Activated T-cell treated with anti-CD3 and anti-CD28 coated beads, Interleukin-2, amount 50 U/mL, for 4 hours (primary cell): ENCODE data around the gene COL5A2. TPM values are rescaled to one million over a fixed set of nuclear protein-coding genes. Genes with fewer than 3 reads are reported as not detected.

Experiments used
- ATAC-seq, 2 donors: fragments of 200-7000 bp; cut with Tn5 transposase; one replicate each; pipeline ENCODE4 v1.10.0; 2021
- DNase-seq: peaks from one replicate; pipeline ENCODE4 v3.0.0-alpha.2; 2020
- H3K27me3 Mint-ChIP-seq: one replicate; pipeline ENCODE4 v1.8.0; 2021; ENCODE audit warnings: low read depth, mixed read lengths
- H3K36me3 Mint-ChIP-seq: one replicate; pipeline ENCODE4 v1.8.0; 2022; ENCODE audit warnings: mixed read lengths; ENCODE audit not compliant: insufficient read depth
- H3K4me1 Mint-ChIP-seq: one replicate; pipeline ENCODE4 v1.8.0; 2021; ENCODE audit warnings: low read depth, mixed read lengths
- H3K4me3 Mint-ChIP-seq: one replicate; pipeline ENCODE4 v1.8.0; 2021; ENCODE audit warnings: mild to moderate bottlenecking, moderate library complexity, mixed read lengths
- H3K9me3 Mint-ChIP-seq: one replicate; pipeline ENCODE4 v1.8.0; 2021; ENCODE audit warnings: mixed read lengths
- total RNA-seq, 3 donors: library from RNA; stranded (reverse); gene quantifications; one replicate each; pipeline ENCODE4 v1.2.1, GENCODE V29; 2021

The COL5A2 gene
- total RNA-seq, 3 donors from 2014 or later, result 2.1 to 9.5 (median 4.4) TPM

DNA sequence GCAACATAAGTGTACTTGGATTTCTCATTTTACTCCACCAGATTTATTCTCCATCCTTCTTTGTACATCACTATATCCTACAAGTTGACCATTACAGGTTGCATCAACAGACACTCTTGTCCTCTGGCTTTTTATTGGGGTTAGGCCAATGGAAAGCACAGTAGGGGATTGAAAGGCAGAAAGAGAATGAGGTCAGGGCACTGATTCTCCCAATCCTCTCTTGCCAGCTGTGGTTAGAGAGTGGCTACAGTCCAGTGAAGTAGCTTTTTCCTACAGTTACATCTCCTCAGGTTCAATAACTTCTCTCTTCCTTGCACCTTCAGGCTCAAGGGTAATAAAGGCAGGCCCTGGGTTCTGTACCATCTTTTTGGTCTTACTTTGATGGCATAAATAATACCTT lies 20.2 kb upstream of the COL5A2 start:
- H3K27me3 Mint-ChIP-seq, result no peaks in the 10 kb centered on the region
- H3K4me1 Mint-ChIP-seq, result peaks cover 11% of the 10 kb centered on the region
- no peaks in the 10 kb centered on the region for H3K36me3 Mint-ChIP-seq
- H3K9me3 Mint-ChIP-seq, result peaks cover 10% of the 10 kb centered on the region
- H3K4me3 Mint-ChIP-seq, result no peak overlapping the region
- ATAC-seq (no peak), DNase-seq (no peak)

DNA sequence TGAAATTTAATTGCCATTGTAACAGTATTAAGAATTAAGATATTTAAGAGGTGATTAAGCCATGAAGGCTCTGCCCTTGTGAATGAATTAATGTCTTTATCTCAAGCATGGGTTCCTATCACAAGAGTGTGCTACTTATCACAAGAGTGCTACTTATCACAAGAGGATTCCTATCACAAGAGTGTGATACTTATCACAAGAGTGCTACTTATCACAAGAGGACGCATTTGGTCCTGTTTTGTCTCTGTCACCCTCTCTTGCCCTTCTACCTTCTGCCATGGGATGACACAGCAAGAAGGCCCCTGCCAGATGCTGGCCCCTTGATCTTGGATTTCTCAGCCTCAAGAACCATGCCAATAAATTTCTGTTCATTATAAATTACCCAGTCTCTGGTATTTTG lies 13.2 kb upstream of the COL5A2 start:
- DNase-seq (no peak), ATAC-seq (no peak)
- no peaks in the 10 kb centered on the region for H3K27me3 Mint-ChIP-seq
- no peak overlapping the region for H3K4me3 Mint-ChIP-seq
- H3K36me3 Mint-ChIP-seq, result no peaks in the 10 kb centered on the region
- no peaks in the 10 kb centered on the region for H3K4me1 Mint-ChIP-seq
- peaks cover 10% of the 10 kb centered on the region for H3K9me3 Mint-ChIP-seq

DNA sequence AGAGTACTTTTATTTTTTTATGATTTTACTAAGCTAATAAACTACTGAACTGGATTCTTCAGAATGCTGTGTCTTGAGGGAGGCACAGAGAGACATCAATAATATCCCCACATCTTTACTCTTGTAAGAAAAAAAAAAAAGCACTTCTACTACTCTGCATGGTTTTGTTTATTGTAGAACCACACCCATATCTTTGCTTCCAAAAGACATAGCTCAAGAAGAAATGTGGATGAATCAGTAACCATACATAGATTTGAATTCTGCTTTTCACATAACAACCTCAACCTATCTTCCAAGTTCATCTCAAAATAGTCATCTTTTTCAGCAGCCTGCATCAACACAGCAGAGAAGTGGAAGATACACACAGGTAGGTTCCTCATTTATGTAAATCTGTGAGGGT lies 12.2 kb upstream of the COL5A2 start:
- H3K27me3 Mint-ChIP-seq, result no peaks in the 10 kb centered on the region
- DNase-seq, result no peak
- no peaks in the 10 kb centered on the region for H3K4me1 Mint-ChIP-seq
- H3K9me3 Mint-ChIP-seq, result peaks cover 10% of the 10 kb centered on the region
- H3K4me3 Mint-ChIP-seq, result no peak overlapping the region
- no peaks in the 10 kb centered on the region for H3K36me3 Mint-ChIP-seq
- no peak for ATAC-seq

DNA sequence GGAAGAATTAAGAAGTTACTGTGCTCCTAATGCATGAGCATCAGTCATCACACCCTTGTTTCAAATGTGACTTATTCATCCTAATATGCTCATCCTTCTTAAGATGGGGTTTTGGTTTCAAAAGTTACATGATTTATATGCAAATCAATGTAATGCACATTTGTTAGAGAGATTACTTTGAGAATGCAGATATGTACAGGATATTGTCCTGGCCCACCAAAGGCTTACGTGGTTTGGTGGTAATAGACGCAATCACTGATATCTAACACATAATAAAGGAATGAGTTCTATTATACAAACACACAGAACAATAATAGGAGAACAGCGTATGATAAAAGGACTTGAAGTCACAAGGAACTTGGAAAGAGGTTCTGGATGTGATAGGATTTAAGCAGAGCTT lies 11.1 kb upstream of the COL5A2 start:
- Mint-ChIP-seq H3K36me3 (no peaks in the 10 kb centered on the region), H3K4me3 (no peak overlapping the region), H3K27me3 (no peaks in the 10 kb centered on the region), H3K9me3 (peaks cover 7% of the 10 kb centered on the region), H3K4me1 (no peaks in the 10 kb centered on the region)
- DNase-seq (no peak), ATAC-seq (no peak)

DNA sequence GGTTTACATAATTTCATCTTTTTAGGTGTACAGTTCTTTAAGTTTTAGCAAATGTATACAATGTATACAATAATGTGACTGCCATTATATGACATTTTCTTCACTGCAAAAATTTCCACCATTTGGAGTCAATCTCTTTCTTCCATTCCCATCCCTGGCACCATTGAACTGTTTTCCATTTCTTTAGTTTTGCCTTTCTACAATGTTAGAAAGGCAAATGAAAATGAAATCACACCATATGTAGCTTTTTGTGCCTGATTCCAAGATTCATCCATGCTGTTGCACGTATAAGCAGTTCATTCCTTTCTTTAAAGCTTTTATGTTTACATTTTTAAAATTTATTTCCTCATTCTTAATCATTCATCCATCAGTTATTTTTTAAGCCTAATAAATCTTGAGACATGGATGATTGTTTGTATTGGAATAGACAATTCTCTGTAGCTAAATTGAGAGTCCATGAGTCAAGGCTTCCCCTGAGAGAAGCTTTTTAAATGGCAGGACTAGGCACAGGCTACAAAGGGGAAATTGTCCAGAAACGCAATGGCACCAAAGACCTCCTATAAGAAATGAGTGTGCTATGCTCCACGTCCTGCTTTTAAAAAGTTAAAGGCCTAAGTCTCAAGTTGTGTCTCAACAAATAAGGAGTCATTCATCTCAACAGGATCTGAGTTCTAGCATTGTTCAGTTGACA lies 8.7 kb upstream of the COL5A2 start:
- DNase-seq (no peak), ATAC-seq (no peak)
- Mint-ChIP-seq H3K9me3 (no peaks in the 10 kb centered on the region), H3K4me3 (no peak overlapping the region), H3K36me3 (no peaks in the 10 kb centered on the region), H3K4me1 (no peaks in the 10 kb centered on the region), H3K27me3 (no peaks in the 10 kb centered on the region)

DNA sequence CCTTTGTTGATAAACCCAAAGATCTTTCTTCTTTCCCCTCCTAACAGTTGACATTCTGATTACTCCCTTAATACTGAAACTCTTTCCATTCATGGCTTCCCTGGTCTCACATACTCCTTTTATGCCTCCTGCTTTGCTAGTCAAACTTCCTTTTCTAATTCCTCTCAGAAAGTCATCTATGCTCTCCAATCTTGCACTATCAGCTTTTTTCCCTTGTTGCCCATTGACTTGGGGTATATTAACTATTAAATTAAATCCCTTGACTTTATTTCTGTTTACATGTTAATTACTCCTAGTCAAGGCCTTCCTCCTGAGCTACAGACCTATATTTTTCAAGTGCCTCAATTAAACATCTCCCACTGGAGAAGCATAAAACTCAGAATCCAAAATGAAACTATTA lies 3.6 kb upstream of the COL5A2 start:
- ATAC-seq (no peak), DNase-seq (no peak)
- no peaks in the 10 kb centered on the region for H3K36me3 Mint-ChIP-seq
- H3K4me1 Mint-ChIP-seq, result peaks cover 12% of the 10 kb centered on the region
- no peak overlapping the region for H3K4me3 Mint-ChIP-seq
- H3K27me3 Mint-ChIP-seq, result peaks cover 14% of the 10 kb centered on the region
- H3K9me3 Mint-ChIP-seq, result no peaks in the 10 kb centered on the region

DNA sequence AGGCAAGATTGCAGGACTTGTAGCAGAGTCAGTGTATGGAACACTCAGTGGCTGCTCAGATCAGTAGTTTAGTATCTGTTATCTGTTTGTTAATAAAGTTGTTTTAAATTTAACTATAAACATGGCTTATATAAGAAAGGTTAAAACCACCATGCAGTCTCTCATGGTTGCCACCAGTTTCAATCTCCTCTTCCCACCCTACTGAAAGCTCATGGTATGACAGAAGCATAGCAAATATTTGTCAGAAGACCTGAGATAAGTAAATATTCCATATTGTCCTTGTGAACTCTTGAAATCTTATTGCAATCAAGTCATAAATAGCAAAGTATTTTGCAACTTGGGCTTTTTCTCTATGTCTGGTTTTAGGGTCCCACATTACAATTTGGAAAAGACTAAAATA lies 2.1 kb upstream of the COL5A2 start:
- H3K4me3 Mint-ChIP-seq, result no peak overlapping the region
- no peaks in the 10 kb centered on the region for H3K36me3 Mint-ChIP-seq
- peaks cover 12% of the 10 kb centered on the region for H3K4me1 Mint-ChIP-seq
- DNase-seq (no peak), ATAC-seq (no peak)
- H3K9me3 Mint-ChIP-seq, result no peaks in the 10 kb centered on the region
- H3K27me3 Mint-ChIP-seq, result peaks cover 14% of the 10 kb centered on the region

DNA sequence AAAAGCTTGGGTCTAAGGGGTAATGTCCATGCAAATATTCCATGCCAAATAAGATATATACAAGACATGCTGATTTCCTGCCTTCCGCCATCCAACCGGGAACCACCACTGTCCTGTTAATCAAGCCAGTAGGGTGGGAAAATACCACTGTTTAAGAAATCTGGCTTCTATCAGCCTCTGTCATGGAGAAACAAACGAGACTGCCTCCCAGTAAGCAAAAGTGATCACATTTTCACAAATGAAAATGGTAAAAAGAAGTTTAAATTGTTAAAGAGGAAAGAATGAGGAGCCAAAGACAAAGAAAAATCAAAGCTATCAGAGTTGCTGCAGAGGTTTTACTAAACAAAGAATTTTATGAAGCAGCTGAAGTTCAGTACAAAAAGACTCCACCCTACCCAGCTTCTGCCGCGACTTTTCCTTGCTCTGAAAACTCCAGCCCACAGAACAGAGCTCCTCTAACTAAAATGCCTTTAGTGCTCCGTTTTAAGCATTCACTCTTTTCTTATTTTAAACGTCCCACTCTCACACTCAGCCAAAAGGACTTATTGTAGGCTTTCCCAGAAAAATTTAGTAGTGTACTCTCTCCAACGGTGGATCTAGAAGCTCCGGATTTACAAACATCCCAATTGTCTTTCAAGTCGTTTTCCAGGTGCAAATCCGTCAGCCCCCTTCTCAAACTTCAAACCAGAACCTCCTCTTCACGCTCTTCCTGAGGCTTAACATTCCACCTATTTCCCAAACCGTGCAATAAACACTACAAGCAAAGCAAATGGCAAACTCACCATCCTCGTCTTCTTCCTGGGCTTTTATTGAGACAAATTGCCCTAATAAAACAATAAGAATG lies 613 bp downstream of the COL5A2 start:
- Mint-ChIP-seq H3K27me3 (peaks cover 14% of the 10 kb centered on the region), H3K9me3 (no peaks in the 10 kb centered on the region), H3K4me3 (peak overlapping the region; percentile 51), H3K36me3 (no peaks in the 10 kb centered on the region), H3K4me1 (peaks cover 12% of the 10 kb centered on the region)
- no peak for DNase-seq
- ATAC-seq, result no peak

DNA sequence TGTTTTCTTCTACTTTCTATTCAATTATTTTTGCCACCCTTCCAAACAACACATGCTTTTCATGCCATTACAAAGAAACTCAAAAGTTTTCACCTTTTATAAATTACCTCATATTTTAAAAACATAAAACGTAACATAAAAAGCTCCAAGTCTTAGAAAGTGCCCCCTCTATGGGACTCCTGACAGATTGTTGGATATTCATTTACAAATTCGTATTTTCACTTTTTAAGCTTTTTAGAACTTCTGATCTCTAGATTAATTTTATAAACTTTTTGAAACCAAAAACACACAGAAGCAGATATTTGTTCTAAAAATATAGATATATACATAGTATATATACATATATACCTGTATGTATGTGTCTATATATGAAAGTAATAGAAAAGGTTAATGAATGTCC lies 1.5 kb downstream of the COL5A2 start:
- Mint-ChIP-seq H3K4me3 (no peak overlapping the region), H3K4me1 (peaks cover 12% of the 10 kb centered on the region), H3K36me3 (no peaks in the 10 kb centered on the region), H3K9me3 (no peaks in the 10 kb centered on the region), H3K27me3 (peaks cover 14% of the 10 kb centered on the region)
- ATAC-seq (no peak), DNase-seq (no peak)

DNA sequence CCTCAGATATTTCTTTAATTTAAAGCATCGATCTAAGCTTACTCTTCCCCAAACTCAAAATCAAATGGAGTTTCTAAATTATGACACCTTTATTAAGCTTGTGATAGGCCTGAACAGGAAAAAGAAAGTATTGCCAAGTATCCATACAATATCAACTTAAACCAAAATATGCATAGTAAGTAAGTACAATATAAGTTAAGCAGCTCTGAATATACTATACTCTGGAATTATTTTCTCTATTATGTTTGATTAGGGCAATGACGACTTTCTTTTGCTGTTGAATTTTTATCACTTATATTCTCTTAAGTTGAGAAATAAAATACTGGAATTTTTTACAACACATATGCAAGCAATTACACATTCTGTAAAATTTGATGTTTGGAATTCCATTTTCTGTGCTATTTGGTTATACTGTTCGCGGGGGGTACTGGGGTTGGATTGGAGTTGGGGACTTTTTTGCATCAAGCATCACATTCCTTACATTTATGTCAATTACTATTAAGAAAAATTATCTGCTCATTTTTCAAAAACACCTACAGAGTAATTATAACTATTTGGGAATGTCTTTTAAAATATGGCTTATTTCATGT lies 2.2 kb downstream of the COL5A2 start:
- Mint-ChIP-seq H3K4me3 (no peak overlapping the region), H3K36me3 (no peaks in the 10 kb centered on the region), H3K27me3 (peaks cover 11% of the 10 kb centered on the region), H3K9me3 (no peaks in the 10 kb centered on the region), H3K4me1 (peaks cover 12% of the 10 kb centered on the region)
- ATAC-seq (no peak), DNase-seq (no peak)

DNA sequence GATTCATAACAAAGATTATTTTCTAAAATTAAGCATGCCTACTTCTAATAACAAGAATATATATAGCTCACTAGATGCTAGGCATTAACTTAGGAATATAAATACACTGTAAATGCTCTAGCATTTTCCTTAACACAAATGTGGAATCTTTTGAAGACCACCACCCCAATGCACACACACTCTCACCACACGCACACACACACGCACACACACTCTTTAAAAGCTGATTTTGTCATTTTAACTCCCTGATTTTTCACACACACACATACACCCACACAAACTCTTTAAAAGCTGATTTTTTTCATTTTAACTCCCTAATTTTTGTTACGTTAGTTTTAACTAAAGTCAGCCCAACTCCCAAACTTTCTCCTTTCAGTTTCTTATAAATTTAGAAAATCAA lies 3.0 kb downstream of the COL5A2 start:
- Mint-ChIP-seq H3K9me3 (no peaks in the 10 kb centered on the region), H3K36me3 (no peaks in the 10 kb centered on the region), H3K4me3 (no peak overlapping the region), H3K4me1 (peaks cover 12% of the 10 kb centered on the region), H3K27me3 (peaks cover 11% of the 10 kb centered on the region)
- ATAC-seq (no peak), DNase-seq (no peak)

DNA sequence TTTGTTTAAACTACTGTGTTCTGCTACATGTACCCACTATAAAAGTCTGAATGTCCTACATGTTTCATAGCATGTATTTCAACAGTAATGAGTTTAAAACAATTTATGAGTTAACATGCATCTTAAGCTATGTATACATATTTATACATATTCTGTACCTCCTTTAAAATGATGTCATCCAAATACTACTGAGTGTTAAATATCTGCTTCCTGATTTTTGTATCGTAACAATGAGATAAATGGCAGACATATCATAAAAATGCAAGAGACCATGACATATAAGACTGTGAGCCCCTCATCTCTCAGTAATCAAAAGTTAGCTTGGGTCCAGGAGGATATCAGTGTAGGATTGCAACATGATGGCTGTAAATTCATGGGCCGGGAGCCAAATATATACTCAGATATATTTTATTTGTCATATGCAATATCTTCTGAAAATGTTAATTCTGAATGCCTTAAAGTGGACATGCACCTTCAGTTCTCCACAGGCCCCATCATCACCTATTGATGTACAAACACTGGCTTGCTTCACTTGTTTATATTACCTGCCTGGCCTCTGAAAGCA lies 3.6 kb downstream of the COL5A2 start:
- H3K36me3 Mint-ChIP-seq, result no peaks in the 10 kb centered on the region
- ATAC-seq (no peak), DNase-seq (no peak)
- H3K27me3 Mint-ChIP-seq, result peaks cover 11% of the 10 kb centered on the region
- no peak overlapping the region for H3K4me3 Mint-ChIP-seq
- H3K4me1 Mint-ChIP-seq, result peaks cover 12% of the 10 kb centered on the region
- H3K9me3 Mint-ChIP-seq, result no peaks in the 10 kb centered on the region

DNA sequence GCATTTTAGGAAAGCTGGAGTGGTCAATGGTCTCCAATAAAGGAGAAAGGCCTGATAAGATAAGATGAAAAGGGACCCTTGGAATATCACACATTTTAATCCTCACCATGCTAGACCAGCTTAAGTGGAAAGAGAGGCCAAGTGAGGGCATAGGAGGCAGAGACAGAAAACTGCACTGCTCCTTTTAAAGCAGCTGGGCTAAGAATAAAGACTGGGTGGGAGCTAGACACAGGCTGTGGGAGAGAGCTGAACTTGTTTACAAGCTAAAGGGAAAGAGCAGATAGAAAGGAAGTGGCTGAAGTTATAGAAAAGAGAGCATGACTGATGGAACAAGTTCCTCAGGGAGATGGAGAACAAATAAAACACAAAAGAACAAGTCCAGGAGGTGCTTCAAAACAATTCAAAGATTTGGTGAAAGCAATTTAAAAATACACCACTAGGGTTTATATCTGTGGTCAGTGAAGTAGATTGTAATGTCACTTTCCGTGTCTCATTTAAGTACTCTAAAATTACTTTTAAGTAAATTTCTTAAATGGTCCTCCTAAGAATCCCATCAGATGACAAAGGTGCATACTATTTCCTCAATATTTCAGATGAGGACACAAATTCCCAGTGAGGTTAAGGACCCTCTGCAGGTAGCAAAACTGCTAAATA lies 7.5 kb downstream of the COL5A2 start:
- Mint-ChIP-seq H3K4me1 (no peaks in the 10 kb centered on the region), H3K36me3 (no peaks in the 10 kb centered on the region), H3K4me3 (no peak overlapping the region), H3K9me3 (no peaks in the 10 kb centered on the region), H3K27me3 (no peaks in the 10 kb centered on the region)
- ATAC-seq (no peak), DNase-seq (no peak)

DNA sequence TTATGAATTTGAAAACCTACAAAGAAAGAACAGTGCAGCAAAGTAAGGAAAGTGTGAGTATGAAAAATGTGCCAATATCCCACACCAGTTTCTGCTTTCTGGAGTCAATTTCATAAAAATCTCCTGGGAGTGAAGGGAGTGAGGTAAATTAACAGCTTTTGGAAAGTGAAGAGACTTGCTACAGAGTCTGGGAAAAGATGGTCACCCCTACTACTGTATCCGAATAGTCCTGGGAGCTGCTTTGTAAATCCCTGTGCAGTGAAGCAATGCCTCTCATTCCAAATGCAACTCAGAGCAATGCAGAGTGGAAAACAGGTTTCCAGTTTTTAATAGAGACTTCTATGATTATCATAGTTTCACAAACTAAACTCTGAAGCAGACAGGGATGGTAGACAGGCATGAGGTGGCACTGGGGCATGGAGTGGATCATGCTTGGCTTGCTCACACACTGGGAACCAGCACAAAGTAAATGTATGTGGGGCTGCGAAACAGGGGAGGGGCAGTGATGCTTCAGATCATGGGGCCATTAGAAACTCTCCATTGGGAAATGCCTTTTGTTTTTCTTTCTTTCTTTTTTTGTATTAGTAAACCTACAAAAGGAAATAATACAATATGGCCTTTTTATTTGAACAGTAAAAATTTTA lies 10.6 kb downstream of the COL5A2 start:
- no peak overlapping the region for H3K4me3 Mint-ChIP-seq
- ATAC-seq, result no peak
- DNase-seq, result no peak
- H3K4me1 Mint-ChIP-seq, result no peaks in the 10 kb centered on the region
- no peaks in the 10 kb centered on the region for H3K27me3 Mint-ChIP-seq
- no peaks in the 10 kb centered on the region for H3K9me3 Mint-ChIP-seq
- H3K36me3 Mint-ChIP-seq, result no peaks in the 10 kb centered on the region
